Measurements from ENCODE around the gene PAFAH2. TPM values are rescaled to one million over a fixed set of nuclear protein-coding genes. Genes with fewer than 3 reads are reported as not detected.
A peak's percentile ranks its signal among the peaks of the same experiment; 100 is the strongest.

PAFAH2 gene
- total RNA-seq, 8 experiments from 2014 or later = 6.0 to 11.8 (median 8.9) TPM

- in situ Hi-C loops (cut with MboI; ENCODE audit: low pct_unique_long_range_greater_than_20kb in 2 of 9, low sequenced_read_pairs in 9 of 9, unreplicated experiment in 9 of 9) = no loop called here
- WGBS, 10 experiments = 40 to 100% (median 73%) methylated on average over 1 to 6 of the region's 6 CpGs; no CpG with 5 or more reads in 4 of the 10 experiments
- ATAC-seq (replicated peaks in 6 of 8) = no peak
- peaks cover 12 to 15% of the 10 kb centered on the region in 2 donors for H3K4me1 ChIP-seq (replicated peaks in 1 of 2)
- H3K4me3 ChIP-seq = no peak overlapping the region
- no peak overlapping the region for H3K27ac ChIP-seq
These were observed 40.0 kb upstream of the PAFAH2 start for GRCh38 chr1:26037904-26038303.

- Histone ChIP-seq H3K4me1 (replicated peaks in 1 of 2) (peaks cover 12 to 15% of the 10 kb centered on the region in 2 donors), H3K4me3 (peak overlapping the region in 1 of 5 donors; percentile 71), H3K27ac (no peak overlapping the region)
- no peak for ATAC-seq (replicated peaks in 6 of 8)
- in situ Hi-C loops (cut with MboI; ENCODE audit: low pct_unique_long_range_greater_than_20kb in 2 of 9, low sequenced_read_pairs in 9 of 9, unreplicated experiment in 9 of 9) = no loop called here
- WGBS, 10 experiments = 0 to 87% (median 33%) methylated on average over 1 to 5 of the region's 11 CpGs; no CpG with 5 or more reads in 5 of the 10 experiments
These were observed 39.0 kb upstream of the PAFAH2 start for GRCh38 chr1:26036756-26037281.

GRCh38 chr1:26035959-26036755, 38.3 kb upstream of the PAFAH2 start:
- peak overlapping the region in 1 of 2 donors; percentile 29 for H3K27ac ChIP-seq
- WGBS, 10 experiments = 0 to 11% (median 0%) methylated on average over 1 to 23 of the region's 39 CpGs; no CpG with 5 or more reads in 4 of the 10 experiments
- in situ Hi-C loops (cut with MboI; ENCODE audit: low pct_unique_long_range_greater_than_20kb in 2 of 9, low sequenced_read_pairs in 9 of 9, unreplicated experiment in 9 of 9) = no loop called here
- peaks cover 12 to 15% of the 10 kb centered on the region in 2 donors for H3K4me1 ChIP-seq (replicated peaks in 1 of 2)
- ATAC-seq (replicated peaks in 6 of 8) = peak; percentile 65 to 77 (median 72)
- peak overlapping the region; percentile 68 to 80 (median 75) for H3K4me3 ChIP-seq

GRCh38 chr1:26035203-26035958, 37.5 kb upstream of the PAFAH2 start:
- in situ Hi-C loops (cut with MboI; ENCODE audit: low pct_unique_long_range_greater_than_20kb in 2 of 9, low sequenced_read_pairs in 9 of 9, unreplicated experiment in 9 of 9) = no loop called here
- 0 to 12% (median 0%) methylated on average over 1 to 22 of the region's 60 CpGs; no CpG with 5 or more reads in 1 of the 10 experiments for WGBS, 10 experiments
- peak overlapping the region; percentile 20 to 29 for H3K27ac ChIP-seq

GRCh38 chr1:26034504-26035202, 36.8 kb upstream of the PAFAH2 start:
- WGBS, 10 experiments = 0 to 100% (median 36%) methylated on average over 1 to 5 of the region's 15 CpGs; no CpG with 5 or more reads in 2 of the 10 experiments
- in situ Hi-C loops (cut with MboI; ENCODE audit: low pct_unique_long_range_greater_than_20kb in 2 of 9, low sequenced_read_pairs in 9 of 9, unreplicated experiment in 9 of 9) = no loop called here
- Histone ChIP-seq H3K4me1 (replicated peaks in 1 of 2) (peaks cover 12 to 15% of the 10 kb centered on the region in 2 donors), H3K27ac (no peak overlapping the region), H3K4me3 (peak overlapping the region; percentile 68 to 80 (median 75))
- ATAC-seq (replicated peaks in 6 of 8) = peak; percentile 1 to 35 (median 5)

More at GRCh38 chr1:26035203-26035958, 37.5 kb upstream of the PAFAH2 start:
- peaks cover 12 to 15% of the 10 kb centered on the region in 2 donors for H3K4me1 ChIP-seq (replicated peaks in 1 of 2)
- peak overlapping the region; percentile 68 to 80 (median 75) for H3K4me3 ChIP-seq
- peak; percentile 83 to 91 (median 86) for ATAC-seq (replicated peaks in 6 of 8)

- Histone ChIP-seq H3K27ac (no peak overlapping the region), H3K4me1 (replicated peaks in 1 of 2) (peaks cover 12 to 15% of the 10 kb centered on the region in 2 donors), H3K4me3 (no peak overlapping the region)
- 68 to 83% (median 74%) methylated on average over 1 to 11 of the region's 12 CpGs; no CpG with 5 or more reads in 3 of the 10 experiments for WGBS, 10 experiments
- no peak for ATAC-seq (replicated peaks in 6 of 8)
- in situ Hi-C loops (cut with MboI; ENCODE audit: low pct_unique_long_range_greater_than_20kb in 2 of 9, low sequenced_read_pairs in 9 of 9, unreplicated experiment in 9 of 9) = no loop called here
These were observed 34.9 kb upstream of the PAFAH2 start for GRCh38 chr1:26032656-26033357.

GRCh38 chr1:26031611-26032220, 33.9 kb upstream of the PAFAH2 start:
- H3K27ac ChIP-seq = no peak overlapping the region
- H3K4me1 ChIP-seq (replicated peaks in 1 of 2) = peaks cover 12 to 14% of the 10 kb centered on the region in 2 donors
- H3K4me3 ChIP-seq = no peak overlapping the region
- in situ Hi-C loops (cut with MboI; ENCODE audit: low pct_unique_long_range_greater_than_20kb in 2 of 9, low sequenced_read_pairs in 9 of 9, unreplicated experiment in 9 of 9) = no loop called here
- 33 to 80% (median 63%) methylated on average over 1 to 3 of the region's 3 CpGs; no CpG with 5 or more reads in 3 of the 10 experiments for WGBS, 10 experiments
- peak in 2 of 8 experiments; percentile 2 to 13 for ATAC-seq (replicated peaks in 6 of 8)

GRCh38 chr1:26031196-26031595, 33.3 kb upstream of the PAFAH2 start:
- no peak overlapping the region for H3K27ac ChIP-seq
- no peak overlapping the region for H3K4me3 ChIP-seq
- peak in 1 of 8 experiments; percentile 8 for ATAC-seq (replicated peaks in 6 of 8)
- in situ Hi-C loops (cut with MboI; ENCODE audit: low pct_unique_long_range_greater_than_20kb in 2 of 9, low sequenced_read_pairs in 9 of 9, unreplicated experiment in 9 of 9) = no loop called here
- peaks cover 7 to 9% of the 10 kb centered on the region in 2 donors for H3K4me1 ChIP-seq (replicated peaks in 1 of 2)
- WGBS, 10 experiments = 0 to 80% (median 71%) methylated on average over 1 to 3 of the region's 4 CpGs; no CpG with 5 or more reads in 6 of the 10 experiments

- H3K4me1 ChIP-seq (replicated peaks in 1 of 2) = peaks cover 6 to 7% of the 10 kb centered on the region in 2 donors
- ATAC-seq (replicated peaks in 6 of 8) = no peak
- no peak overlapping the region for H3K4me3 ChIP-seq
- in situ Hi-C loops (cut with MboI; ENCODE audit: low pct_unique_long_range_greater_than_20kb in 2 of 9, low sequenced_read_pairs in 9 of 9, unreplicated experiment in 9 of 9) = no loop called here
- WGBS, 10 experiments = 50 to 94% (median 82%) methylated on average over 2 to 7 of the region's 7 CpGs; no CpG with 5 or more reads in 2 of the 10 experiments
- H3K27ac ChIP-seq = no peak overlapping the region
These were observed 32.1 kb upstream of the PAFAH2 start for GRCh38 chr1:26029864-26030481.

GRCh38 chr1:26029054-26029863, 31.4 kb upstream of the PAFAH2 start:
- H3K4me3 ChIP-seq = no peak overlapping the region
- peaks cover 0 to under 1% of the 10 kb centered on the region in 2 donors for H3K4me1 ChIP-seq (replicated peaks in 1 of 2)
- peak in 2 of 8 experiments; percentile 4 to 11 for ATAC-seq (replicated peaks in 6 of 8)
- 51 to 100% (median 78%) methylated on average over 2 to 7 of the region's 15 CpGs; no CpG with 5 or more reads in 5 of the 10 experiments for WGBS, 10 experiments
- H3K27ac ChIP-seq = no peak overlapping the region
- in situ Hi-C loops (cut with MboI; ENCODE audit: low pct_unique_long_range_greater_than_20kb in 2 of 9, low sequenced_read_pairs in 9 of 9, unreplicated experiment in 9 of 9) = no loop called here
